WTC11 (cell line): ENCODE results near the gene LMLN.

Experiments
- CTCF ChIP-seq: fragments of 200-600 bp; IDR thresholded peaks from 2 replicates; pipeline ENCODE4 v1.8.0; 2022; ENCODE audit warnings: antibody characterized with exemption
- ETV6 ChIP-seq: sonication (generic); formaldehyde crosslinking; IDR thresholded peaks from 2 replicates; pipeline ENCODE4 v1.8.1; 2022; ENCODE audit warnings: mild to moderate bottlenecking, missing genetic modification reagents
- USF2 ChIP-seq: sonication (generic); formaldehyde crosslinking; IDR thresholded peaks from 2 replicates; pipeline ENCODE4 v1.8.1; 2023; ENCODE audit warnings: mild to moderate bottlenecking, missing genetic modification reagents, moderate library complexity
- TF ChIP-seq, protein P1 (sequence below): sonication (generic); formaldehyde crosslinking; IDR thresholded peaks from 2 replicates; pipeline ENCODE4 v1.8.0; 2023; ENCODE audit warnings: missing genetic modification reagents, mild to moderate bottlenecking, borderline replicate concordance
- TF ChIP-seq, protein P2 (sequence below): sonication (generic); formaldehyde crosslinking; IDR thresholded peaks from 2 replicates; pipeline ENCODE4 v1.8.0; 2022; ENCODE audit warnings: mild to moderate bottlenecking, missing genetic modification reagents

DNA sequence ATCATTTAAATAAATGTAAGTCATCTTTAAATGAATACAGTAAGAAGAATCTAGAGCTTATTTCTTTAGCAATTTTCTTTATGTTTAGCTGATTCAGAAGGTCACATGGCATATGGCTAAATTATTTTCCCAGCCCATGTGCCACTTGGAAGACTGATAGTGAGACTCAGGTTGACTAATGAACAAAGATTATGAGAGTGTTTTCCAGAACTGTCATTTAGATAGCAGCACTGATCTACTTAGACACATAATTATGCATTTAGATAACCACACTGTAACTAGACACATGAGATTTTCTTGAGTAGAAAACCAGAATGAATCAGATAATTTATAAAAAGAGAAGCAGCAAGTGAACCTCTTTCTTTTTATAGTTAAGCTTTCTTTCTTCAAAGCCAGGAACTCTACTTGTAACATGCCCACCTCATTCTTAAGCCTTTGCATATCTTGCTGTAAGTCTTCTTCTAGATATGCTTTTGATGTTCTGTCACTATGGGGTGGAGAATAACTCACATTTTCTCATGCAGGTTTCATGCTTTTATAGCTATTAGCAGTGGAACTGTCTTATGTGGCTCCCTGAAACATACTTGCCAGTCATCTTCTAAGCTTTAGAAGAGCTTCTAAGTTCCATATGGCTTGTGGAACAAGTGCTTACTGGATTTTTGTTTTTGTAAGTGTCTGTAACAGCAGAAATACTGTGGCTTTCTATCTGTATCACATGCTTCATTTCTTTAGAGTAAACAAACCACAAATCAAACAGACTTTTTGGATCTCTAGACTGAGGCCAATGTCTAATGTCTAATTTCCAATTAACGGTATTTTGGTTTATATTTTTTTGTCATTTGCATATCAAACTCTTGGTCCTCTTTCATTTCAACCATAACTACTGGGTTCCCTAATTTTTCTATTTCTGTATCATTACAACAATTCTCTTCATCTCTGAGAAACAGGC is 101.4 kb downstream of the LMLN start:
- TF ChIP-seq CTCF (no peak), ETV6 (CRISPR knock-in tag) (no peak), USF2 (CRISPR knock-in tag) (no peak)
- TF ChIP-seq, protein P1, sequence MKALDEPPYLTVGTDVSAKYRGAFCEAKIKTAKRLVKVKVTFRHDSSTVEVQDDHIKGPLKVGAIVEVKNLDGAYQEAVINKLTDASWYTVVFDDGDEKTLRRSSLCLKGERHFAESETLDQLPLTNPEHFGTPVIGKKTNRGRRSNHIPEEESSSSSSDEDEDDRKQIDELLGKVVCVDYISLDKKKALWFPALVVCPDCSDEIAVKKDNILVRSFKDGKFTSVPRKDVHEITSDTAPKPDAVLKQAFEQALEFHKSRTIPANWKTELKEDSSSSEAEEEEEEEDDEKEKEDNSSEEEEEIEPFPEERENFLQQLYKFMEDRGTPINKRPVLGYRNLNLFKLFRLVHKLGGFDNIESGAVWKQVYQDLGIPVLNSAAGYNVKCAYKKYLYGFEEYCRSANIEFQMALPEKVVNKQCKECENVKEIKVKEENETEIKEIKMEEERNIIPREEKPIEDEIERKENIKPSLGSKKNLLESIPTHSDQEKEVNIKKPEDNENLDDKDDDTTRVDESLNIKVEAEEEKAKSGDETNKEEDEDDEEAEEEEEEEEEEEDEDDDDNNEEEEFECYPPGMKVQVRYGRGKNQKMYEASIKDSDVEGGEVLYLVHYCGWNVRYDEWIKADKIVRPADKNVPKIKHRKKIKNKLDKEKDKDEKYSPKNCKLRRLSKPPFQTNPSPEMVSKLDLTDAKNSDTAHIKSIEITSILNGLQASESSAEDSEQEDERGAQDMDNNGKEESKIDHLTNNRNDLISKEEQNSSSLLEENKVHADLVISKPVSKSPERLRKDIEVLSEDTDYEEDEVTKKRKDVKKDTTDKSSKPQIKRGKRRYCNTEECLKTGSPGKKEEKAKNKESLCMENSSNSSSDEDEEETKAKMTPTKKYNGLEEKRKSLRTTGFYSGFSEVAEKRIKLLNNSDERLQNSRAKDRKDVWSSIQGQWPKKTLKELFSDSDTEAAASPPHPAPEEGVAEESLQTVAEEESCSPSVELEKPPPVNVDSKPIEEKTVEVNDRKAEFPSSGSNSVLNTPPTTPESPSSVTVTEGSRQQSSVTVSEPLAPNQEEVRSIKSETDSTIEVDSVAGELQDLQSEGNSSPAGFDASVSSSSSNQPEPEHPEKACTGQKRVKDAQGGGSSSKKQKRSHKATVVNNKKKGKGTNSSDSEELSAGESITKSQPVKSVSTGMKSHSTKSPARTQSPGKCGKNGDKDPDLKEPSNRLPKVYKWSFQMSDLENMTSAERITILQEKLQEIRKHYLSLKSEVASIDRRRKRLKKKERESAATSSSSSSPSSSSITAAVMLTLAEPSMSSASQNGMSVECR (CRISPR knock-in tag) = no peak
- TF ChIP-seq, protein P2, sequence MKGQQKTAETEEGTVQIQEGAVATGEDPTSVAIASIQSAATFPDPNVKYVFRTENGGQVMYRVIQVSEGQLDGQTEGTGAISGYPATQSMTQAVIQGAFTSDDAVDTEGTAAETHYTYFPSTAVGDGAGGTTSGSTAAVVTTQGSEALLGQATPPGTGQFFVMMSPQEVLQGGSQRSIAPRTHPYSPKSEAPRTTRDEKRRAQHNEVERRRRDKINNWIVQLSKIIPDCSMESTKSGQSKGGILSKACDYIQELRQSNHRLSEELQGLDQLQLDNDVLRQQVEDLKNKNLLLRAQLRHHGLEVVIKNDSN (CRISPR knock-in tag) = no peak
